ENCODE results near the gene BLOC1S1. TPM values are rescaled to one million over a fixed set of nuclear protein-coding genes. Genes with fewer than 3 reads are reported as not detected.
A peak's percentile ranks its signal among the peaks of the same experiment; 100 is the strongest.

BLOC1S1 gene
- total and polyA plus RNA-seq, 9 of the 15 experiments (the other 6 are each of a cell fraction or from before 2014, with no cell fraction given), result 75.2 to 161 (median 98.8) TPM

DNA sequence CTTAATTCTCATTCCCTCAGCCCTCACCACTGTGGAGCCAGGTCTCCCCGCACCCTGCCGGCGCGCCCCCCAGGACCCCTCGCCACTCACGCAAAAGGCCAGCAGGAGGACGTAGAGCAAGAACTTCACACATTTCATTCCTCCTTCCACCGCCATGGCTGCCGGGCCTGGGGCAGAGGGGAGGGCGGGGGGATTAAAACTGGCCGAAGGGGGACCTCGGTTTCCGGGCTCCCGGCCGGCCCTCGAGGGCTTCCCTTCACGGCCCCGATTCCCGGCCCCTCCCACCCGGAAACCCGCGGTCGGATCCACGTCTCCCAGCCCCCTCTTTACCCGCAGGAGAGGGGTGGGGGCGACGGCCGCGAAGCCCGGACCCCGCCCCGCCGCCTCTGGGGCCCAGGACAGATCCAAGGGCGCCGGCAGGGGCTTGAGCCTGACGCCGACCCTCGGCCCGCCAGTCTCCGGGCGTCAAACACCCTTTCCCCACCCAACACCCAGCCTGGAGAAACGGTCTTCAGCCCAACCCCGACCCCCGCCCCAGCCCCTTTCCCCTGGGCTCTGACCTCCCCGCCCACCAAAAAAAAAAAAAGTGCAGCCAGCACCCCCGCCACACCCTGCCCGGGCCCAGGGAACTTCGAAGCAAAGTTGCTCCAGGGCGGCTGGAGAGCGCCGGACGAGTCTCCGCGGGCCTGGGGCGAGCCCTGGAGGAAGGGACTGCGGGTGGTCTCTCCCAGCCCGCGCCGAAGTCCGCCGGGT, 12.5 kb downstream of the BLOC1S1 start (continued):
- TF ChIP-seq CEBPG (CRISPR knock-in tag; IDR thresholded peaks at IDR 0.05), result no peak; the same call in 1 of the 2 replicates
- 0 out of 4 replicates have a peak, but pooled peaks of 1 of the 2 experiments have one; percentile 4 for TF ChIP-seq CEBPG (tag; conservative IDR thresholded peaks at IDR 0.05 in 1 of 2, IDR thresholded peaks at IDR 0.05 in 1 of 2)
- no peak for TF ChIP-seq MYNN (IDR thresholded peaks at IDR 0.05)
- no peak for TF ChIP-seq MYNN (CRISPR knock-in tag; IDR thresholded peaks at IDR 0.05)
- no peak for TF ChIP-seq ARID2 (IDR thresholded peaks at IDR 0.05)
- TF ChIP-seq, protein P1, sequence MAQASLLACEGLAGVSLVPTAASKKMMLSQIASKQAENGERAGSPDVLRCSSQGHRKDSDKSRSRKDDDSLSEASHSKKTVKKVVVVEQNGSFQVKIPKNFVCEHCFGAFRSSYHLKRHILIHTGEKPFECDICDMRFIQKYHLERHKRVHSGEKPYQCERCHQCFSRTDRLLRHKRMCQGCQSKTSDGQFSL (CRISPR knock-in tag; IDR thresholded peaks at IDR 0.05), result 0 out of 2 replicates have a peak, but pooled peaks have one; percentile 17
- TF ChIP-seq, protein P1 (tag; IDR thresholded peaks at IDR 0.05), result no peak
- TF ChIP-seq TAF15 (IDR thresholded peaks at IDR 0.05; ENCODE audit: low read depth, low read length), result no peak
- no peak for TF ChIP-seq CEBPB (tag; IDR thresholded peaks at IDR 0.05)
- TF ChIP-seq, protein P2, sequence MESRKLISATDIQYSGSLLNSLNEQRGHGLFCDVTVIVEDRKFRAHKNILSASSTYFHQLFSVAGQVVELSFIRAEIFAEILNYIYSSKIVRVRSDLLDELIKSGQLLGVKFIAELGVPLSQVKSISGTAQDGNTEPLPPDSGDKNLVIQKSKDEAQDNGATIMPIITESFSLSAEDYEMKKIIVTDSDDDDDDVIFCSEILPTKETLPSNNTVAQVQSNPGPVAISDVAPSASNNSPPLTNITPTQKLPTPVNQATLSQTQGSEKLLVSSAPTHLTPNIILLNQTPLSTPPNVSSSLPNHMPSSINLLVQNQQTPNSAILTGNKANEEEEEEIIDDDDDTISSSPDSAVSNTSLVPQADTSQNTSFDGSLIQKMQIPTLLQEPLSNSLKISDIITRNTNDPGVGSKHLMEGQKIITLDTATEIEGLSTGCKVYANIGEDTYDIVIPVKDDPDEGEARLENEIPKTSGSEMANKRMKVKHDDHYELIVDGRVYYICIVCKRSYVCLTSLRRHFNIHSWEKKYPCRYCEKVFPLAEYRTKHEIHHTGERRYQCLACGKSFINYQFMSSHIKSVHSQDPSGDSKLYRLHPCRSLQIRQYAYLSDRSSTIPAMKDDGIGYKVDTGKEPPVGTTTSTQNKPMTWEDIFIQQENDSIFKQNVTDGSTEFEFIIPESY (CRISPR knock-in tag; IDR thresholded peaks at IDR 0.05), result no peak
- TF ChIP-seq ZNF311 (CRISPR knock-in tag; IDR thresholded peaks at IDR 0.05), result no peak
- no peak for TF ChIP-seq EP300 (IDR thresholded peaks at IDR 0.05; ENCODE audit: low read length)
- no peak for TF ChIP-seq ZKSCAN1 (IDR thresholded peaks at IDR 0.05; ENCODE audit: low read depth, low read length)
- TF ChIP-seq, protein P3, sequence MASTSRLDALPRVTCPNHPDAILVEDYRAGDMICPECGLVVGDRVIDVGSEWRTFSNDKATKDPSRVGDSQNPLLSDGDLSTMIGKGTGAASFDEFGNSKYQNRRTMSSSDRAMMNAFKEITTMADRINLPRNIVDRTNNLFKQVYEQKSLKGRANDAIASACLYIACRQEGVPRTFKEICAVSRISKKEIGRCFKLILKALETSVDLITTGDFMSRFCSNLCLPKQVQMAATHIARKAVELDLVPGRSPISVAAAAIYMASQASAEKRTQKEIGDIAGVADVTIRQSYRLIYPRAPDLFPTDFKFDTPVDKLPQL (IDR thresholded peaks at IDR 0.05; ENCODE audit: extremely low read depth, insufficient read length), result no peak
- no peak for TF ChIP-seq IFI16 (CRISPR knock-in tag; IDR thresholded peaks at IDR 0.05)
- TF ChIP-seq JUNB (CRISPR knock-in tag; conservative IDR thresholded peaks at IDR 0.05), result no peak
- TF ChIP-seq ZNF384 (IDR thresholded peaks at IDR 0.05; ENCODE audit: low read depth, low read length), result peak; percentile 79
- TF ChIP-seq HDAC3 (IDR thresholded peaks at IDR 0.05; ENCODE audit: borderline replicate concordance, partially characterized antibody), result no peak
- TF ChIP-seq NR2C2 (CRISPR knock-in tag; IDR thresholded peaks at IDR 0.05), result no peak
- TF ChIP-seq NR2C2 (tag; IDR thresholded peaks at IDR 0.05), result peak; percentile 7; the same call in 1 of the 2 replicates
- no peak for TF ChIP-seq TEAD2 (tag; IDR thresholded peaks at IDR 0.05)
- TF ChIP-seq, protein P4, sequence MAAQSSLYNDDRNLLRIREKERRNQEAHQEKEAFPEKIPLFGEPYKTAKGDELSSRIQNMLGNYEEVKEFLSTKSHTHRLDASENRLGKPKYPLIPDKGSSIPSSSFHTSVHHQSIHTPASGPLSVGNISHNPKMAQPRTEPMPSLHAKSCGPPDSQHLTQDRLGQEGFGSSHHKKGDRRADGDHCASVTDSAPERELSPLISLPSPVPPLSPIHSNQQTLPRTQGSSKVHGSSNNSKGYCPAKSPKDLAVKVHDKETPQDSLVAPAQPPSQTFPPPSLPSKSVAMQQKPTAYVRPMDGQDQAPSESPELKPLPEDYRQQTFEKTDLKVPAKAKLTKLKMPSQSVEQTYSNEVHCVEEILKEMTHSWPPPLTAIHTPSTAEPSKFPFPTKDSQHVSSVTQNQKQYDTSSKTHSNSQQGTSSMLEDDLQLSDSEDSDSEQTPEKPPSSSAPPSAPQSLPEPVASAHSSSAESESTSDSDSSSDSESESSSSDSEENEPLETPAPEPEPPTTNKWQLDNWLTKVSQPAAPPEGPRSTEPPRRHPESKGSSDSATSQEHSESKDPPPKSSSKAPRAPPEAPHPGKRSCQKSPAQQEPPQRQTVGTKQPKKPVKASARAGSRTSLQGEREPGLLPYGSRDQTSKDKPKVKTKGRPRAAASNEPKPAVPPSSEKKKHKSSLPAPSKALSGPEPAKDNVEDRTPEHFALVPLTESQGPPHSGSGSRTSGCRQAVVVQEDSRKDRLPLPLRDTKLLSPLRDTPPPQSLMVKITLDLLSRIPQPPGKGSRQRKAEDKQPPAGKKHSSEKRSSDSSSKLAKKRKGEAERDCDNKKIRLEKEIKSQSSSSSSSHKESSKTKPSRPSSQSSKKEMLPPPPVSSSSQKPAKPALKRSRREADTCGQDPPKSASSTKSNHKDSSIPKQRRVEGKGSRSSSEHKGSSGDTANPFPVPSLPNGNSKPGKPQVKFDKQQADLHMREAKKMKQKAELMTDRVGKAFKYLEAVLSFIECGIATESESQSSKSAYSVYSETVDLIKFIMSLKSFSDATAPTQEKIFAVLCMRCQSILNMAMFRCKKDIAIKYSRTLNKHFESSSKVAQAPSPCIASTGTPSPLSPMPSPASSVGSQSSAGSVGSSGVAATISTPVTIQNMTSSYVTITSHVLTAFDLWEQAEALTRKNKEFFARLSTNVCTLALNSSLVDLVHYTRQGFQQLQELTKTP (IDR thresholded peaks at IDR 0.05; ENCODE audit: low read depth in 1 of 2, partially characterized antibody in 2 of 2), result no peak
